GM18951 (cell line): ENCODE data around the gene RBM8A.

Experiments
- POLR2A ChIP-seq: IDR thresholded peaks from 4 replicates; pipeline ENCODE4 v1.6.1; 2011; ENCODE audit warnings: mild to moderate bottlenecking; ENCODE audit not compliant: insufficient read length, insufficient read depth; ENCODE audit errors: extremely low read depth
- in situ Hi-C: fragments of 300-500 bp; cut with MboI; formaldehyde crosslinking; loops from one replicate; pipeline ENCODE4 v1.12.0; 2022; ENCODE audit warnings: low sequenced_read_pairs, mixed read lengths, inconsistent platforms; ENCODE audit not compliant: unreplicated experiment

Gene RBM8A

GRCh38 chr1:145918144-145918991 is 8.9 kb downstream of the RBM8A start, which contains the start of gene PEX11B:
Gene PEX11B (minus strand): TSS chr1:145918717. CDS start chr1:145918688, 29 bp downstream.
- peak; percentile 82 for TF ChIP-seq POLR2A
- in situ Hi-C loops, result no loop called here

- in situ Hi-C loops, result no loop called here
- no peak for TF ChIP-seq POLR2A
Measured at GRCh38 chr1:145917595-145917994, 9.7 kb downstream of the RBM8A start.

- in situ Hi-C loops, result no loop called here
- TF ChIP-seq POLR2A, result no peak
Measured at GRCh38 chr1:145916745-145917144, 10.5 kb downstream of the RBM8A start.

- in situ Hi-C loops, result no loop called here
- no peak for TF ChIP-seq POLR2A
Measured at GRCh38 chr1:145912128-145912641, 15.1 kb downstream of the RBM8A start.

GRCh38 chr1:145908653-145909052 is 18.6 kb downstream of the RBM8A start:
- TF ChIP-seq POLR2A, result no peak
- in situ Hi-C loops, result no loop called here

GRCh38 chr1:145906954-145907753 is 20.1 kb downstream of the RBM8A start:
- in situ Hi-C loops, result no loop called here
- no peak for TF ChIP-seq POLR2A

GRCh38 chr1:145901312-145902021 is 25.8 kb downstream of the RBM8A start:
- no peak for TF ChIP-seq POLR2A
- in situ Hi-C loops, result no loop called here

- in situ Hi-C loops, result no loop called here
- no peak for TF ChIP-seq POLR2A
Measured at GRCh38 chr1:145898756-145899155, 28.5 kb downstream of the RBM8A start.

GRCh38 chr1:145897969-145898368 is 29.3 kb downstream of the RBM8A start:
- in situ Hi-C loops, result no loop called here
- no peak for TF ChIP-seq POLR2A

GRCh38 chr1:145895471-145895870 is 31.8 kb downstream of the RBM8A start:
- in situ Hi-C loops, result no loop called here
- no peak for TF ChIP-seq POLR2A

GRCh38 chr1:145893306-145894055 is 33.8 kb downstream of the RBM8A start:
- no peak for TF ChIP-seq POLR2A

GRCh38 chr1:145892486-145893087 is 34.7 kb downstream of the RBM8A start:
- no peak for TF ChIP-seq POLR2A
- in situ Hi-C loops, result no loop called here

More at GRCh38 chr1:145893306-145894055, 33.8 kb downstream of the RBM8A start:
- in situ Hi-C loops, result no loop called here
